K562 (cell line): ENCODE data around the gene TMEM59. TPM values are rescaled to one million over a fixed set of nuclear protein-coding genes. Genes with fewer than 3 reads are reported as not detected.

Source experiments
- EWSR1 ChIP-seq: fragments of 450-650 bp; IDR thresholded peaks from 2 replicates; pipeline ENCODE4 v1.6.1; 2018; ENCODE audit warnings: borderline replicate concordance, mild to moderate bottlenecking, low read depth, moderate library complexity; ENCODE audit not compliant: partially characterized antibody
- FOXA3 ChIP-seq, 2 experiments: fragments of 450-650 bp in 1 of 2; sonication (generic) in 1 of 2; formaldehyde crosslinking; IDR thresholded peaks in 1 of 2; conservative IDR thresholded peaks in 1 of 2; 2 replicates each; pipeline versions ENCODE4 v1.4.0 to v1.8.0; 2020 to 2022; ENCODE audit warnings: mild to moderate bottlenecking in 2 of 2, missing genetic modification reagents in 1 of 2
- HMBOX1 ChIP-seq: sonication (generic); IDR thresholded peaks from 2 replicates; pipeline ENCODE4 v1.6.1; 2016
- MEIS2 ChIP-seq: fragments of 450-650 bp; IDR thresholded peaks from 2 replicates; pipeline ENCODE4 v1.6.1; 2014; ENCODE audit warnings: mild to moderate bottlenecking; ENCODE audit not compliant: partially characterized antibody
- PCBP2 ChIP-seq: fragments of 200-400 bp; formaldehyde crosslinking; IDR thresholded peaks from 2 replicates; pipeline ENCODE4 v1.6.1; 2018; ENCODE audit warnings: low read length, low read depth, mild to moderate bottlenecking, moderate library complexity; ENCODE audit not compliant: poor library complexity, severe bottlenecking
- PRDM10 ChIP-seq: fragments of 450-650 bp; IDR thresholded peaks from 2 replicates; pipeline ENCODE4 v1.6.1; 2018; ENCODE audit not compliant: partially characterized antibody
- PRPF4 ChIP-seq: fragments of 200-400 bp; formaldehyde crosslinking; IDR thresholded peaks from one replicate; pipeline ENCODE4 v1.6.1; 2017; ENCODE audit warnings: low read length, low read depth, mild to moderate bottlenecking; ENCODE audit not compliant: insufficient read depth, poor library complexity, severe bottlenecking
- PURB ChIP-seq: sonication (generic); formaldehyde crosslinking; IDR thresholded peaks from 2 replicates; pipeline ENCODE4 v1.9.0; 2021; ENCODE audit warnings: low read depth, mild to moderate bottlenecking, missing genetic modification reagents
- TBP ChIP-seq: optimal IDR thresholded peaks from 2 replicates; pipeline ENCODE3; 2011; ENCODE audit warnings: low read depth, low read length, improper control_type of control experiment
- ZNF121 ChIP-seq: sonication (generic); formaldehyde crosslinking; conservative IDR thresholded peaks from 2 replicates; pipeline ENCODE4 v1.8.0; 2022; ENCODE audit warnings: missing genetic modification reagents
- polyA plus RNA-seq, 8 experiments: library from polyadenylated mRNA; depleted of rRNA in 4 of 8; stranded (reverse) in 5 of 8; unstranded in 3 of 8; fragments of >200 nt; fragmentation: Nextera tagmentation in 2 of 8; fragmentation: Illumina TruSeq in 1 of 8; extraction: Ambion mirVana in 2 of 8; extraction: Trizol in 1 of 8; gene quantifications; 2 replicates each; pipeline versions ENCODE4 v1.2.1 to v1.2.3, GENCODE V29; 2011 to 2014; ENCODE audit warnings: inconsistent platforms in 1 of 8, missing spikeins in 1 of 8
- total RNA-seq, 7 experiments: library from RNA; depleted of rRNA in 6 of 7; stranded (reverse); fragments of >200 nt in 6 of 7; fragmentation: Illumina TruSeq in 2 of 7; extraction: Trizol in 2 of 7; gene quantifications; 2 replicates each; pipeline versions ENCODE4 v1.2.1 to v1.2.3, GENCODE V29; 2011 to 2021; ENCODE audit warnings: low replicate concordance in 1 of 7

Gene TMEM59
- total and polyA plus RNA-seq, 9 of the 15 experiments (the other 6 are each of a cell fraction or from before 2014, with no cell fraction given), result 93.1 to 316 (median 151) TPM

GRCh38 chr1:54081306-54082270, 28.6 kb upstream of the TMEM59 start (continued):
- TF ChIP-seq PRDM10 (no peak), HMBOX1 (peak; percentile 54; the same call in 1 of the 2 replicates), PCBP2 (no peak), TBP (peak; percentile 32), PRPF4 (no peak), EWSR1 (no peak), FOXA3 (CRISPR knock-in tag; conservative IDR thresholded peaks at IDR 0.05 in 1 of 2, IDR thresholded peaks at IDR 0.05 in 1 of 2) (peak; percentile 40 to 52; a peak in 2 of 4 replicates), PURB (CRISPR knock-in tag) (no peak), MEIS2 (peak; percentile 77), ZNF121 (CRISPR knock-in tag) (peak; percentile 71)
